GM19395 (cell line): Measurements from ENCODE around the gene ZBED4.

Experiments
- ATAC-seq: cut with Tn5 transposase; IDR thresholded peaks from one replicate; pipeline ENCODE4 v1.9.1; 2021; ENCODE audit warnings: mild to moderate bottlenecking, moderate library complexity; ENCODE audit not compliant: unreplicated experiment

ZBED4 gene

GRCh38 chr22:49825944-49826602 lies 27.6 kb upstream of the ZBED4 start:
- no peak for ATAC-seq

GRCh38 chr22:49826603-49827270 lies 26.9 kb upstream of the ZBED4 start:
- no peak for ATAC-seq

GRCh38 chr22:49827271-49827852 lies 26.3 kb upstream of the ZBED4 start:
- no peak for ATAC-seq

GRCh38 chr22:49827853-49828598 lies 25.6 kb upstream of the ZBED4 start, which contains the start of gene BRD1:
Gene BRD1 (minus strand): TSS chr22:49827873. CDS start chr22:49824317, 3,556 bp downstream.
- ATAC-seq, result no peak

- ATAC-seq, result no peak
These were observed 25.1 kb upstream of the ZBED4 start for GRCh38 chr22:49828599-49828965.

GRCh38 chr22:49829044-49829853 lies 24.4 kb upstream of the ZBED4 start:
- no peak for ATAC-seq

GRCh38 chr22:49833340-49834007 lies 20.2 kb upstream of the ZBED4 start:
- ATAC-seq, result no peak

- no peak for ATAC-seq
These were observed 14.6 kb upstream of the ZBED4 start for GRCh38 chr22:49838771-49839717.

- ATAC-seq, result no peak
These were observed 8.4 kb upstream of the ZBED4 start for GRCh38 chr22:49845241-49845640.

- no peak for ATAC-seq
These were observed 7.8 kb upstream of the ZBED4 start for GRCh38 chr22:49845666-49846459.

- ATAC-seq, result no peak
These were observed 5.6 kb upstream of the ZBED4 start for GRCh38 chr22:49847751-49848689.

GRCh38 chr22:49848690-49849160 lies 4.9 kb upstream of the ZBED4 start:
- ATAC-seq, result no peak

GRCh38 chr22:49849161-49850020 lies 4.3 kb upstream of the ZBED4 start:
- no peak for ATAC-seq

GRCh38 chr22:49850021-49850911 lies 3.4 kb upstream of the ZBED4 start:
- no peak for ATAC-seq
